HEK293 (cell line): ENCODE measurements around the gene BMPR1A.

Source experiments
- MZF1 ChIP-seq: fragments of 450-650 bp; formaldehyde crosslinking; IDR thresholded peaks from 2 replicates; pipeline ENCODE4 v1.5.1; 2017; ENCODE audit warnings: missing biosample characterization, missing genetic modification characterization, borderline replicate concordance
- ZBTB21 ChIP-seq: fragments of 450-650 bp; formaldehyde crosslinking; IDR thresholded peaks from 2 replicates; pipeline ENCODE4 v1.5.1; 2017; ENCODE audit warnings: missing biosample characterization, missing genetic modification characterization
- ZBTB7A ChIP-seq: fragments of 450-650 bp; formaldehyde crosslinking; IDR thresholded peaks from 2 replicates; pipeline ENCODE4 v1.5.1; 2016; ENCODE audit warnings: low read depth, missing biosample characterization, missing genetic modification characterization
- ZNF239 ChIP-seq: fragments of 450-650 bp; formaldehyde crosslinking; IDR thresholded peaks from 2 replicates; pipeline ENCODE4 v1.5.1; 2016; ENCODE audit warnings: missing biosample characterization, missing genetic modification characterization
- ZNF274 ChIP-seq, 2 experiments: fragments of 200-500 bp in 1 of 2; fragments of 450-650 bp in 1 of 2; sonication (Bioruptor generic) in 1 of 2; formaldehyde crosslinking in 1 of 2; IDR thresholded peaks; 2 replicates each; pipeline versions ENCODE4 v1.5.1 to v1.6.1; 2014 to 2016; ENCODE audit warnings: borderline replicate concordance in 1 of 2, inconsistent platforms in 1 of 2, low read length in 1 of 2, missing biosample characterization in 1 of 2, missing genetic modification characterization in 1 of 2
- ZNF433 ChIP-seq: fragments of 450-650 bp; formaldehyde crosslinking; IDR thresholded peaks from 2 replicates; pipeline ENCODE4 v1.5.1; 2016; ENCODE audit warnings: missing biosample characterization, missing genetic modification characterization, low read depth
- ZNF530 ChIP-seq: fragments of 450-650 bp; formaldehyde crosslinking; IDR thresholded peaks from 2 replicates; pipeline ENCODE4 v1.5.1; 2016; ENCODE audit warnings: low read depth, missing biosample characterization, missing genetic modification characterization
- ZNF544 ChIP-seq: fragments of 450-650 bp; formaldehyde crosslinking; IDR thresholded peaks from 2 replicates; pipeline ENCODE4 v1.5.0; 2017; ENCODE audit warnings: missing biosample characterization, missing genetic modification characterization
- ZNF558 ChIP-seq: fragments of 450-650 bp; formaldehyde crosslinking; IDR thresholded peaks from 2 replicates; pipeline ENCODE4 v1.5.1; 2016; ENCODE audit warnings: missing biosample characterization, missing genetic modification characterization
- ZNF843 ChIP-seq: fragments of 450-650 bp; formaldehyde crosslinking; IDR thresholded peaks from 2 replicates; pipeline ENCODE4 v1.5.1; 2016; ENCODE audit warnings: missing biosample characterization, missing genetic modification characterization
- TF ChIP-seq, protein P1 (sequence below): fragments of 450-650 bp; formaldehyde crosslinking; IDR thresholded peaks from 2 replicates; pipeline ENCODE4 v1.5.1; 2016; ENCODE audit warnings: missing biosample characterization, missing genetic modification characterization

DNA sequence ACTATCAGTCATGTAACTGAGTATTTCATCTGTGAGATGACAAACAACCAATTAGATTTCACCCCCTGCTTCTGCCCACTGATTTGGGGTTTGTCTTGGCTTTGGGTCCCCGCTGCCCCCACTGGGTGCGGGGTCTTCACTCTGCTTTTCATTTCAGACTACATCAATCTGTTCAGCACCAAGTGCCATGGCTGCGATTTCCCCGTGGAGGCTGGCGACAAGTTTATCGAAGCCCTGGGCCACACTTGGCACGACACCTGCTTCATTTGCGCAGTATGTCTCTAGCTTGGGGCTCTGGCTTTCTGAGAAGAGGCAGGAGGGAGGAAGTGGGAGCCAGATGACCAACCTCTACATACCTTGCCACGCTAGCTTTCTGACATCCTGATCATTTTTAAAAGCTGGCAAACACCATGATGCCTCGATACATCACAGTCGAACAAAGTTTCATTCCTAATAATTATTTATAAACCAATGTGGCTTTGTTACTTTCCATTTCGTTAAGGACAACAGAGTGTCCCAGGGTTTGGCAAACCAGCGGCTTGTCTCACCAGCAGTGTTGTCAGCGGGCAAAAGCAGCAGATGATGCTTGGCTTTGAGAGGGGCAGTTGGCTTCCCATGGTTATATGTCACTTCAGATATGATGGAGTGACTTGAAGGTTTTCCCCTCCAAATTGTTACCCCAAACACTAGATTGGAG is 30.3 kb upstream of the BMPR1A start:
- TF ChIP-seq ZNF239 (tag by site-specific recombination), result no peak
- TF ChIP-seq MZF1 (tag by site-specific recombination), result no peak
- TF ChIP-seq ZNF558 (tag by site-specific recombination), result no peak
- no peak for TF ChIP-seq ZNF433 (tag by site-specific recombination)
- TF ChIP-seq ZNF530 (tag by site-specific recombination), result no peak
- no peak for TF ChIP-seq ZBTB7A (tag by site-specific recombination)
- TF ChIP-seq, protein P1, sequence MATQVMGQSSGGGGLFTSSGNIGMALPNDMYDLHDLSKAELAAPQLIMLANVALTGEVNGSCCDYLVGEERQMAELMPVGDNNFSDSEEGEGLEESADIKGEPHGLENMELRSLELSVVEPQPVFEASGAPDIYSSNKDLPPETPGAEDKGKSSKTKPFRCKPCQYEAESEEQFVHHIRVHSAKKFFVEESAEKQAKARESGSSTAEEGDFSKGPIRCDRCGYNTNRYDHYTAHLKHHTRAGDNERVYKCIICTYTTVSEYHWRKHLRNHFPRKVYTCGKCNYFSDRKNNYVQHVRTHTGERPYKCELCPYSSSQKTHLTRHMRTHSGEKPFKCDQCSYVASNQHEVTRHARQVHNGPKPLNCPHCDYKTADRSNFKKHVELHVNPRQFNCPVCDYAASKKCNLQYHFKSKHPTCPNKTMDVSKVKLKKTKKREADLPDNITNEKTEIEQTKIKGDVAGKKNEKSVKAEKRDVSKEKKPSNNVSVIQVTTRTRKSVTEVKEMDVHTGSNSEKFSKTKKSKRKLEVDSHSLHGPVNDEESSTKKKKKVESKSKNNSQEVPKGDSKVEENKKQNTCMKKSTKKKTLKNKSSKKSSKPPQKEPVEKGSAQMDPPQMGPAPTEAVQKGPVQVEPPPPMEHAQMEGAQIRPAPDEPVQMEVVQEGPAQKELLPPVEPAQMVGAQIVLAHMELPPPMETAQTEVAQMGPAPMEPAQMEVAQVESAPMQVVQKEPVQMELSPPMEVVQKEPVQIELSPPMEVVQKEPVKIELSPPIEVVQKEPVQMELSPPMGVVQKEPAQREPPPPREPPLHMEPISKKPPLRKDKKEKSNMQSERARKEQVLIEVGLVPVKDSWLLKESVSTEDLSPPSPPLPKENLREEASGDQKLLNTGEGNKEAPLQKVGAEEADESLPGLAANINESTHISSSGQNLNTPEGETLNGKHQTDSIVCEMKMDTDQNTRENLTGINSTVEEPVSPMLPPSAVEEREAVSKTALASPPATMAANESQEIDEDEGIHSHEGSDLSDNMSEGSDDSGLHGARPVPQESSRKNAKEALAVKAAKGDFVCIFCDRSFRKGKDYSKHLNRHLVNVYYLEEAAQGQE (tag by site-specific recombination), result no peak
- no peak for TF ChIP-seq ZNF843 (tag by site-specific recombination)
- TF ChIP-seq ZNF544 (tag by site-specific recombination), result no peak
- no peak for TF ChIP-seq ZNF274 (IDR thresholded peaks at IDR 0.05; ENCODE audit: low read length)
- no peak for TF ChIP-seq ZNF274 (tag by site-specific recombination; IDR thresholded peaks at IDR 0.05; ENCODE audit: borderline replicate concordance)
- TF ChIP-seq ZBTB21 (tag by site-specific recombination), result no peak
